Measurements from ENCODE around the gene TPSD1.

TPSD1 gene

DNA sequence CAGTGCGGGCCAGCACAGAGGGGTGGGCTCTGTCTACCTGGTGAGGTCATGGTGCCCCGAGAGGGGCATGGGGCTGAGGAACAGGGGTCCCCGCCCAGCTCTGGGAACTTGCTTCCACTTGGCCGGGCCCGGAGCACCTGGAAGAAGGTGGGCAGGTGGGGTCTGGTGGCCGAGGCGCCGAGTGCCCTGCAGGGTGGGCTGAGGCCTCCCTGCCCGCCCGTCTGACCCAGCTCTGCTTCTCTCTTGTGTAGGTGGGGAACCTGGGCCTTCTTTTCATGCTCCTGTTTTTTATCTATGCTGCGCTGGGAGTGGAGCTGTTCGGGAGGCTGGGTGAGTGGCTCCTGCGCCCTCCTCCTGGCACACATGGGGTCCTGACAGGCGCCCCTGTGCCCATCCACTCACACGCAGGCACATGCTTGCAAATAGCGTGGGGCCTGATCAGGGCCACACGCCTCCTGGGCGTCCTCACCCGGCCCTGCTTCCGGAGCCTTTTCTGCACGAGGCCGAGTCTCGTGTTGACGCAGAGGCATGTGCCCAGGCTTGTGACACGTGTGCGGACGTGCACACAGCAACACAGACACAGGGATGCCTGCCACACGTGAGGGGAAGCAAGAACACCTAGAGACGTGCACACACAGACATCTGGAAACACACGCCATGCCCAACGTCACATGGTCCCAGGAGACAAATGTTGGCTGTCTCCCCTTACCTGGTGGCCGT is 39.0 kb upstream of the TPSD1 start:
- DNase-seq = no peak
- TF ChIP-seq GATA1 (IDR thresholded peaks at IDR 0.05; ENCODE audit: low read depth, low read length) (no peak), POLR2A (IDR thresholded peaks at IDR 0.05; ENCODE audit: low read length) (peak; percentile 42)

DNA sequence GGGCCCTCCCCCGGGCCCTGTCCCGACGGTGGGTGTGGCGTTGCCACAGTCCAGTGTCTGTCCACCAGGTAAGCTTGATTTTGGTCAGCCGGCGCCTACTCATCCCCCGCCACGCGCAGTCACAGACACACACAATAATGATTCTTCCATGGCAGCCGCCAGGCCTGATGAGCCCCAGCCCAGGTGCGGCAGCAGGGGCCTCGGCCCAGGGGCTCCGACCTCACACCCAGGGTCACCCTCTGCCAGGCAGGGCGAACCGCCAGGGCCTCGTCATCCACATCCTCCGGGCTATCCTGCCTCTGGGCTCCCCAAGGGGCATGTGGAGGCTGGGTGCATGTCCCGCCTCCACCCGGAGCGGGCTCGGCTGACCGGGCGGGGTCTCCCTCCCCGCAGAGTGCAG is 38.3 kb upstream of the TPSD1 start:
- no peak for DNase-seq
- TF ChIP-seq POLR2A (IDR thresholded peaks at IDR 0.05; ENCODE audit: low read length) (peak; percentile 29), GATA1 (IDR thresholded peaks at IDR 0.05; ENCODE audit: low read depth, low read length) (no peak)

DNA sequence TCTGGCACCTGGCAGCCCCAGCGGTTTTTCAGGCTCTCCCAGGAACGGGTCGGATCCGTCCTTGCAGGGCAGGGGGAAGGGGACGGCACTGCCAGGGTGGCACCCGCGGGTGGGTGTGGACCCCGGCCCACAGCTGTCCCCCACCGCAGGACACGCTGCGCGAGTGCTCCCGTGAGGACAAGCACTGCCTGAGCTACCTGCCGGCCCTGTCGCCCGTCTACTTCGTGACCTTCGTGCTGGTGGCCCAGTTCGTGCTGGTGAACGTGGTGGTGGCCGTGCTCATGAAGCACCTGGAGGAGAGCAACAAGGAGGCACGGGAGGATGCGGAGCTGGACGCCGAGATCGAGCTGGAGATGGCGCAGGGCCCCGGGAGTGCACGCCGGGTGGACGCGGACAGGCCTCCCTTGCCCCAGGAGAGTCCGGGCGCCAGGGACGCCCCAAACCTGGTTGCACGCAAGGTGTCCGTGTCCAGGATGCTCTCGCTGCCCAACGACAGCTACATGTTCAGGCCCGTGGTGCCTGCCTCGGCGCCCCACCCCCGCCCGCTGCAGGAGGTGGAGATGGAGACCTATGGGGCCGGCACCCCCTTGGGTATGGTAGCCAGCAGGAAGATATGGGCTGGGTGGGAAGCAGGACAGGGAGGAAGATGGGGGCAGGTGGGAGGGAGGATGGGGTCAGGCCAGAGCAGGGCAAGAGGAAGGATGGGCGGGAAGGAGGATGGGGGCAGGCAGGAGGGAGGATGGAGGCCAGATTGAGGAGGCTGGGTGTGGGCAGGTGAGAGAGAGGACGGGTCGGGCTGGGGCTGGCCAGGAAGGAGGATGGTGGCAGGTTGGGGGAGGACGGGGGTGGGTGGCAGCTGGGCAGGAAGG is 37.6 kb upstream of the TPSD1 start:
- peak; percentile 11 for TF ChIP-seq POLR2A (IDR thresholded peaks at IDR 0.05; ENCODE audit: low read length)
- TF ChIP-seq GATA1 (IDR thresholded peaks at IDR 0.05; ENCODE audit: low read depth, low read length) = no peak
- no peak for DNase-seq

DNA sequence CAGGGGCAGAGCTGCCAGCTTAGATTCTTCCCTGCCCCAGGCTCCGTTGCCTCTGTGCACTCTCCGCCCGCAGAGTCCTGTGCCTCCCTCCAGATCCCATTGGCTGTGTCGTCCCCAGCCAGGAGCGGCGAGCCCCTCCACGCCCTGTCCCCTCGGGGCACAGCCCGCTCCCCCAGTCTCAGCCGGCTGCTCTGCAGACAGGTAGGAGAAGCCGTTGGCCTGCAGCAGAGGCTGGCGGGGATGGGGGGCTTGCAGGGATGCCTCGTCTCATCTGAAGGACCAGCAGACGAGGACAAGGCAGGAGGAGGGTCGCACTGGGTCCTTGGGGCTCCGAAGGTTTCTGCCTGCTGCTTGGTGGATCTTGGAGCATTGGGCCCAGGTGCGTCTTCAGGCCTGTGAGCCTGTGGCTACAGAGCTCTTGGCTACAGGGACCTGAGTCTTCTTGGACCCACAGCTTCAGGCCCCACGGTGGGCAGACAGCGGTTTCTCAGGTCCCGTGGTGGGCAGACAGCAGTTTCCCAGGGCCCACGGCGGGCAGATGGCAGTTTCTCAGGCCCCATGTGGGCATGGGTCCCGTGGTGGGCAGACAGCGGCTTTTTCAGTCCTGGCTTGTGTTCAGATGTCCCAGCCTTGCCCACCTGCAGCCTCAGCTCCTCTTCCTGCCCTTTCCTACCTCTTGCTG is 36.8 kb upstream of the TPSD1 start:
- no peak for DNase-seq
- no peak for TF ChIP-seq GATA1 (IDR thresholded peaks at IDR 0.05; ENCODE audit: low read depth, low read length)
- peak; percentile 11 for TF ChIP-seq POLR2A (IDR thresholded peaks at IDR 0.05; ENCODE audit: low read length)

DNA sequence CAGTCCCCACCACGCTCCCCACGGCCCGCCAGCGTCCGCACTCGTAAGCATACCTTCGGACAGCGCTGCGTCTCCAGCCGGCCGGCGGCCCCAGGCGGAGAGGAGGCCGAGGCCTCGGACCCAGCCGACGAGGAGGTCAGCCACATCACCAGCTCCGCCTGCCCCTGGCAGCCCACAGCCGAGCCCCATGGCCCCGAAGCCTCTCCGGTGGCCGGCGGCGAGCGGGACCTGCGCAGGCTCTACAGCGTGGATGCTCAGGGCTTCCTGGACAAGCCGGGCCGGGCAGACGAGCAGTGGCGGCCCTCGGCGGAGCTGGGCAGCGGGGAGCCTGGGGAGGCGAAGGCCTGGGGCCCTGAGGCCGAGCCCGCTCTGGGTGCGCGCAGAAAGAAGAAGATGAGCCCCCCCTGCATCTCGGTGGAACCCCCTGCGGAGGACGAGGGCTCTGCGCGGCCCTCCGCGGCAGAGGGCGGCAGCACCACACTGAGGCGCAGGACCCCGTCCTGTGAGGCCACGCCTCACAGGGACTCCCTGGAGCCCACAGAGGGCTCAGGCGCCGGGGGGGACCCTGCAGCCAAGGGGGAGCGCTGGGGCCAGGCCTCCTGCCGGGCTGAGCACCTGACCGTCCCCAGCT is 35.7 kb upstream of the TPSD1 start:
- DNase-seq = no peak
- no peak for TF ChIP-seq GATA1 (IDR thresholded peaks at IDR 0.05; ENCODE audit: low read depth, low read length)
- peak; percentile 15 for TF ChIP-seq POLR2A (IDR thresholded peaks at IDR 0.05; ENCODE audit: low read length)

DNA sequence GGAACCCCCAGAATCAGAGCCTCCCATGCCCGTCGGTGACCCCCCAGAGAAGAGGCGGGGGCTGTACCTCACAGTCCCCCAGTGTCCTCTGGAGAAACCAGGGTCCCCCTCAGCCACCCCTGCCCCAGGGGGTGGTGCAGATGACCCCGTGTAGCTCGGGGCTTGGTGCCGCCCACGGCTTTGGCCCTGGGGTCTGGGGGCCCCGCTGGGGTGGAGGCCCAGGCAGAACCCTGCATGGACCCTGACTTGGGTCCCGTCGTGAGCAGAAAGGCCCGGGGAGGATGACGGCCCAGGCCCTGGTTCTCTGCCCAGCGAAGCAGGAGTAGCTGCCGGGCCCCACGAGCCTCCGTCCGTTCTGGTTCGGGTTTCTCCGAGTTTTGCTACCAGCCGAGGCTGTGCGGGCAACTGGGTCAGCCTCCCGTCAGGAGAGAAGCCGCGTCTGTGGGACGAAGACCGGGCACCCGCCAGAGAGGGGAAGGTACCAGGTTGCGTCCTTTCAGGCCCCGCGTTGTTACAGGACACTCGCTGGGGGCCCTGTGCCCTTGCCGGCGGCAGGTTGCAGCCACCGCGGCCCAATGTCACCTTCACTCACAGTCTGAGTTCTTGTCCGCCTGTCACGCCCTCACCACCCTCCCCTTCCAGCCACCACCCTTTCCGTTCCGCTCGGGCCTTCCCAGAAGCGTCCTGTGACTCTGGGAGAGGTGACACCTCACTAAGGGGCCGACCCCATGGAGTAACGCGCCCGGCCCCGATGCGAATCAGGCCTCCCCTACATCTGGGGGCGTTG is 34.8 kb upstream of the TPSD1 start:
- no peak for TF ChIP-seq POLR2A (IDR thresholded peaks at IDR 0.05; ENCODE audit: low read length)
- no peak for TF ChIP-seq GATA1 (IDR thresholded peaks at IDR 0.05; ENCODE audit: low read depth, low read length)

DNA sequence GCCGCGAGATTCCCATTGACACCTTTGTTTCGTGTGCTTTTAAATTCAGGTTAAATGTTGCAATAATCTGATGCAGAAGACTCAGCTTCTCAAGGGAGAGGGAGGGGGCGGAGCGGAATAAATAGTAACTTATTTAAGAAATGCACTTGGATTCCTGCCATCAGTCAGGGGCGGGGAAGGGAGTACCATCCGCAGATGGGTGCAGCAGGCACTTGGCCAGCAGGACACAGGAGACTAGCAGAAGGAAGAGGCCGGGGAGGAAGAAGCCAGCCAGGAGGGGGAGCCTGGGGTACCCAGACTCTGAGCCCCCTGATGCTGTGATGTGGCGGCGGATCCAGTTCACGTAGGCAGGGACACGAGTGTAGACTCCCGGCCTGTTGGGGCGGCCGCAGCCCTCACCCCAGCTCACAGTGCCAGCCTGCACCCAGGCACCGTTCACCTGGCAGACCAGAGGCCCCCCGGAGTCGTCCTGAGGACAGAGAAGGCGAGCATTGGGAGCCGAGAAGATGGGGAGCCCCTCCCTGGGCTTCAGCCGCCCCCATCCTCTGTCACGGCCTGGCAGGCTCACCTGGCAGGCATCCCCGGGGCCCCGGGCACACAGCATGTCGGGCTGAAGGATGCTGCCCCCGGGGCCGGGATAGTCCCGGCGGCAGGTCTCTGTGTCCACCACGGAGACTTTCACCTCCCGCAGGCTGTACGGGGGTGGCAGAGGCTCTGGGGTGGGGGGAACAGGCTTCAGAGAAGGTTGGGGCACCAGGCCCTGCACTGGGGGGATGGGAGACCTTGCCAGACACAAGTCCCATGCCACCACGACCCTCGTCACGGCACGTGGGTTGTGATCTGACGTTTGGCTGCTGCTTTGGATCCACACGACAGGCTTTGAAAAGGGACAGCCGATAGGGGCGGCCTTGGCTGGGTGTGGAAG is 34.0 kb upstream of the TPSD1 start:
- DNase-seq = no peak
- TF ChIP-seq GATA1 (IDR thresholded peaks at IDR 0.05; ENCODE audit: low read depth, low read length) (no peak), POLR2A (IDR thresholded peaks at IDR 0.05; ENCODE audit: low read length) (no peak)

More for the DNA sequence above, 34.8 kb upstream of the TPSD1 start:
- no peak for DNase-seq

DNA sequence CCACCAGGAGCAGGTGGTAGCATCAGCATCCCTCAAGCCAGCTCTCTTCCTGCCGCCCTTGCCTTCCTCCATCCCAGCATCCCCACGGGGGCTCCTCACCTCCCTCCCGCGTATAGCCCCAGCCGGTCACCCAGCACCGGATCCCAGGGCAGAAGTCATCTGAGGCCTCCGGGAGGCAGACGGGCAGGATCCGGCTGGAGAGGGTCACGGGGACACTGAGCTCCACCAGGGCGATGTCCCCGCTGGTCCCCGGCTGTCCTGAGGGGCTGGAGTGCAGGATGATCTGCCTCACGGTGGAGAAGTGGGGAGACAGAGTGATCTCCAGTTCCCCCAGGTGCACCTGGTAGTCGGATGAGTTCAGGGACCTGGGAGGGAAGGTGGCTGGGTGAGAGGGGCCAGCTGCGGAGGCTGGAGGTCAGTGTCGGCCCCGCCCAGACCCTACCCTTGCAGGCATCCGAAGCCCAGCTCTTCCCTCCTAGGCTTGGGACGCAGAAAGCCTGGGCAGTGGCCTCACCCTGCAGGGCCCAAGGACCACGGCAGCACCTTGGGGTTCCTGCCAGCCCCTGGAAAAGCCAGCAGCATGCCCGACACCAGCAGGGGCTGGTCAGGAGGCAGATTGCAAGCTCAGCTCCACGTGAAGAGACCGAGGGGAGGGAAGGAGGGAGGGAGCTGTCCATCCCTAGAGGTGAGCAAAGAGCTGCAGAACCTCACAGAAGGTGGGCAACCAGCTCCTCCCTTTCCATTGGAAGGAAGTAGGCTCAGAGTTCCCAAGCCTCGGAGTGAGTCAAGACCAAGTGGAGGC is 33.1 kb upstream of the TPSD1 start:
- TF ChIP-seq GATA1 (IDR thresholded peaks at IDR 0.05; ENCODE audit: low read depth, low read length) = no peak
- no peak for TF ChIP-seq POLR2A (IDR thresholded peaks at IDR 0.05; ENCODE audit: low read length)
- DNase-seq = no peak

DNA sequence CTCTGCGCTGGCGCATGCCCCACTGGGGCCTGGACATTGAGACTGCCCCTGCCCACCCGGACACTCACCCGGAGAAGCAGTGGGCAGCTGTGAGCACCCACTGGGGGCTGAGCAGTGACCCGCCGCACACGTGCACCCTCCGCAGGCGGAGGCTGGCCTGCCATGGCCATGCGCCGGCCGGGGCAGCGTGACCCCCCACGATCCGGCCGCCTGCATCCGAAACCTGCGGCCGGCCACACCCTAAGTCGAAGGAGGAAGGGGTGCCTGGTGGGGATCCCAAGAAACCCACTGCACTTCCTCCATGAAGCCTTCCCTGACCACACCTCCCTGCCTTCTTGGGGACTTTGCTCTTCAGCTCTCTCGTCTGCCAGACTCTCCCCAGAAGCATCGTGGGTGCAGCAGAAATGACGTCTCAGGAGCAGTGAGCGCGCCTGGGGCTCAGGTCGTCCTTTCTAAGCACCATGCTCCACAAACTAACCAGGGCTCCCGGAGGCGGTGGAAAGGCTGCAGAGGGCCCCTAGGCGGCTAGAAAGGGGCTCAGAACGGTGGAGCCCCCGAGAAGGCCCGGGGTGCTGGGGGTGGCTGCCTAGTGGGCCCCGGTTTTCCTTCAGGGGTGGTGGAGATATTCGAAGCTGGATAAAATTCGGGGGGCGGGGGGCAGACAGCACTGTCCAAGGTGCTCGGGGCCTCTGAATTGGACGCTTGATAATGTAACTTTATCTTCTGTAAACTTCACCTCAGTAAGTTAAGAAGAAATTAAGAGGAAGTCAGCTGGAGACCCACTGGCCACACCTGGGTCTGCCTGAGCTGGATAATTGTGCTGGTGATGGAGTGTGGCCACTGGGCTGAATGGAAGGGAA is 32.3 kb upstream of the TPSD1 start:
- TF ChIP-seq POLR2A (IDR thresholded peaks at IDR 0.05; ENCODE audit: low read length) = no peak
- no peak for TF ChIP-seq GATA1 (IDR thresholded peaks at IDR 0.05; ENCODE audit: low read depth, low read length)

DNA sequence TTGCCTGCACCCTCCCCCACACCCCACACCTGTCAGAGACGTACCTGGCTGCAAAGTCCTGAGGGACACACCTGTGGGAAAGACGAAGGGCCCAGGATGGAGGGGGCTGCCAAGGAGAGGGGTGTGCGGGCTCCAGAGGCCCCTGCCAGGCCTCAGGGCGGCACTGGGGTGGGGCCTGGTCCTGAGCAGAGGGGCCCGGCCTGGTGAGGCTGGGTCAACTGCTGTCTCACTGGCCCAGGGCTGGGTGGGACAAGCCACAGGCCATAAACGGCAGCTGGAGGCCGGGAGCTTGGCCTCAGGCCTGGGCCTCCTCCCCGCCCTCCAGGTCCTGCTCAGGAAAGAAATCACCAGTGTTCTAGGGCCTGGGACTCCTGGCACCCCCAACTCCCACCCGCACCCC is 31.3 kb upstream of the TPSD1 start:
- TF ChIP-seq GATA1 (IDR thresholded peaks at IDR 0.05; ENCODE audit: low read depth, low read length) = no peak
- no peak for TF ChIP-seq POLR2A (IDR thresholded peaks at IDR 0.05; ENCODE audit: low read length)
- DNase-seq = no peak

More for the DNA sequence above, 32.3 kb upstream of the TPSD1 start:
- no peak for DNase-seq

Data from erythroblast (primary cell).